Gastrocnemius medialis (tissue), 4 donors: ENCODE data around the gene CCDC78. TPM values are rescaled to one million over a fixed set of nuclear protein-coding genes. Genes with fewer than 3 reads are reported as not detected.
"Not testable (repeated sequence)": the region's sequence is repeated elsewhere in the genome, so short reads cannot be mapped to it uniquely, and the experiment has no call there.

Experiments used
- ATAC-seq, 2 donors: fragments of 150-250 bp; one replicate each; pipeline ENCODE4 v1.9.1; 2016
- DNase-seq, 2 donors: peaks; one replicate each; pipeline ENCODE4 v3.0.0-alpha.2; 2019
- H3K27ac ChIP-seq, 4 donors: fragments of 200-600 bp; sonication (generic); 1 replicate in 1 of 4; 2 replicates in 3 of 4; pipeline ENCODE4 v1.5.1; 2016 to 2018; ENCODE audit warnings: mild to moderate bottlenecking in 2 of 4, moderate library complexity in 1 of 4
- H3K27me3 ChIP-seq, 3 donors: fragments of 200-600 bp; sonication (generic) in 2 of 3; 1 replicate in 1 of 3; 2 replicates in 2 of 3; pipeline versions ENCODE4 v1.5.1 to v1.6.0; 2016 to 2019; ENCODE audit warnings: mild to moderate bottlenecking in 1 of 3, moderate library complexity in 1 of 3
- H3K36me3 ChIP-seq, 2 donors: fragments of 200-600 bp; sonication (generic) in 1 of 2; one replicate each; pipeline ENCODE4 v1.5.1; 2017 to 2018
- H3K4me1 ChIP-seq, 2 donors: fragments of 200-600 bp; sonication (generic) in 1 of 2; one replicate each; pipeline ENCODE4 v1.5.1; 2016 to 2017; ENCODE audit warnings: mild to moderate bottlenecking in 2 of 2
- H3K4me3 ChIP-seq, 4 donors: fragments of 200-600 bp; sonication (generic) in 3 of 4; 1 replicate in 1 of 4; 2 replicates in 3 of 4; pipeline ENCODE4 v1.5.1; 2016 to 2019; ENCODE audit warnings: mild to moderate bottlenecking in 2 of 4
- H3K9me3 ChIP-seq, 3 donors: fragments of 200-600 bp; sonication (generic) in 2 of 3; 1 replicate in 1 of 3; 2 replicates in 2 of 3; pipeline ENCODE4 v1.5.1; 2016 to 2019
- CTCF ChIP-seq, 5 experiments: fragments of 450-650 bp in 3 of 5; fragments of 200-600 bp in 2 of 5; sonication (generic) in 2 of 5; IDR thresholded peaks in 4 of 5; conservative IDR thresholded peaks in 1 of 5; 1 replicate in 4 of 5; 2 replicates in 1 of 5; pipeline ENCODE4 v1.5.1; 2016 to 2019; ENCODE audit warnings: antibody characterized with exemption in 5 of 5, mild to moderate bottlenecking in 3 of 5, moderate library complexity in 3 of 5
- POLR2A ChIP-seq, 2 donors: fragments of 450-650 bp; IDR thresholded peaks; one replicate each; pipeline ENCODE4 v1.6.1; 2017; ENCODE audit warnings: antibody characterized with exemption in 2 of 2, mild to moderate bottlenecking in 2 of 2, moderate library complexity in 2 of 2
- in situ Hi-C, 4 donors: fragments of 200-750 bp; cut with MboI; loops; one replicate each; pipeline versions ENCODE4 v1.15.0 to v1.8.0; 2017; ENCODE audit warnings: low sequenced_read_pairs in 4 of 4
- intact Hi-C: fragments of 100-400 bp; cut with DNase I; formaldehyde crosslinking; loops from one replicate; pipeline ENCODE4 v1.15.1; 2023; ENCODE audit warnings: low total_unique reads
- total RNA-seq, 4 donors: library from RNA; depleted of rRNA; stranded (reverse); fragments of >200 nt; gene quantifications; one replicate each; pipeline versions ENCODE4 v1.1.0 to v1.2.3, GENCODE V29; 2016

CCDC78 gene
- total RNA-seq, 4 donors from 2014 or later = not detected

GRCh38 chr16:693364-693763, 32.9 kb downstream of the CCDC78 start:
- intact Hi-C loops (no loop called here), in situ Hi-C loops (no loop called here)
- TF ChIP-seq CTCF (IDR thresholded peaks at IDR 0.05 in 4 of 5, conservative IDR thresholded peaks at IDR 0.05 in 1 of 5) (no peak), POLR2A (IDR thresholded peaks at IDR 0.05) (no peak)
- Histone ChIP-seq H3K27me3 (peaks cover 46 to 57% (median 49%) of the 10 kb centered on the region in 3 donors), H3K36me3 (no peaks in the 10 kb centered on the region), H3K27ac (no peak overlapping the region), H3K9me3 (no peaks in the 10 kb centered on the region), H3K4me1 (peaks cover 13 to 19% of the 10 kb centered on the region in 2 donors), H3K4me3 (no peak overlapping the region)
- no peak for DNase-seq
- ATAC-seq = no peak

- peaks cover 13 to 23% of the 10 kb centered on the region in 2 donors for H3K4me1 ChIP-seq
- no peaks in the 10 kb centered on the region for H3K36me3 ChIP-seq
- intact Hi-C loops = no loop called here
- no peaks in the 10 kb centered on the region for H3K9me3 ChIP-seq
- no peak for ATAC-seq
- TF ChIP-seq CTCF (IDR thresholded peaks at IDR 0.05 in 4 of 5, conservative IDR thresholded peaks at IDR 0.05 in 1 of 5) (no peak), POLR2A (IDR thresholded peaks at IDR 0.05) (no peak)
- in situ Hi-C loops = no loop called here
- no peak for DNase-seq
- peaks cover 46 to 55% (median 46%) of the 10 kb centered on the region in 3 donors for H3K27me3 ChIP-seq
- H3K27ac ChIP-seq = no peak overlapping the region
- H3K4me3 ChIP-seq = no peak overlapping the region
These were observed 33.7 kb downstream of the CCDC78 start for GRCh38 chr16:692356-693108.

GRCh38 chr16:691242-691641, 35.0 kb downstream of the CCDC78 start:
- intact Hi-C loops, H3K9me3 ChIP-seq, H3K4me3 ChIP-seq, ATAC-seq, H3K27ac ChIP-seq, in situ Hi-C loops, H3K36me3 ChIP-seq, DNase-seq: not testable (repeated sequence)
- Histone ChIP-seq H3K4me1 (peaks cover 13 to 23% of the 10 kb centered on the region in 2 donors), H3K27me3 (peaks cover 34 to 46% (median 40%) of the 10 kb centered on the region in 3 donors)

GRCh38 chr16:689175-689897, 36.9 kb downstream of the CCDC78 start:
- ATAC-seq = no peak
- peaks cover 16 to 32% of the 10 kb centered on the region in 2 donors for H3K4me1 ChIP-seq
- peak overlapping the region; percentile 84 to 96 (median 91) for H3K27ac ChIP-seq

More at GRCh38 chr16:689175-689897, 36.9 kb downstream of the CCDC78 start:
- H3K27me3 ChIP-seq = peaks cover 17 to 29% (median 25%) of the 10 kb centered on the region in 3 donors
- TF ChIP-seq POLR2A (IDR thresholded peaks at IDR 0.05) = no peak
- no peak for TF ChIP-seq CTCF (IDR thresholded peaks at IDR 0.05 in 4 of 5, conservative IDR thresholded peaks at IDR 0.05 in 1 of 5)
- H3K9me3 ChIP-seq = no peaks in the 10 kb centered on the region
- intact Hi-C loops = loop anchor here (10.0 kb wide), 1 partner anchor 615 kb away; the partner anchor contains the start of gene UBE2I
- no peak for DNase-seq
- H3K4me3 ChIP-seq = peak overlapping the region; percentile 80 to 99 (median 96)
- H3K36me3 ChIP-seq = peaks cover 0 to 11% of the 10 kb centered on the region in 2 donors
- in situ Hi-C loops = no loop called here
